ENCODE results near the gene SH3RF3.

SH3RF3 gene

DNA sequence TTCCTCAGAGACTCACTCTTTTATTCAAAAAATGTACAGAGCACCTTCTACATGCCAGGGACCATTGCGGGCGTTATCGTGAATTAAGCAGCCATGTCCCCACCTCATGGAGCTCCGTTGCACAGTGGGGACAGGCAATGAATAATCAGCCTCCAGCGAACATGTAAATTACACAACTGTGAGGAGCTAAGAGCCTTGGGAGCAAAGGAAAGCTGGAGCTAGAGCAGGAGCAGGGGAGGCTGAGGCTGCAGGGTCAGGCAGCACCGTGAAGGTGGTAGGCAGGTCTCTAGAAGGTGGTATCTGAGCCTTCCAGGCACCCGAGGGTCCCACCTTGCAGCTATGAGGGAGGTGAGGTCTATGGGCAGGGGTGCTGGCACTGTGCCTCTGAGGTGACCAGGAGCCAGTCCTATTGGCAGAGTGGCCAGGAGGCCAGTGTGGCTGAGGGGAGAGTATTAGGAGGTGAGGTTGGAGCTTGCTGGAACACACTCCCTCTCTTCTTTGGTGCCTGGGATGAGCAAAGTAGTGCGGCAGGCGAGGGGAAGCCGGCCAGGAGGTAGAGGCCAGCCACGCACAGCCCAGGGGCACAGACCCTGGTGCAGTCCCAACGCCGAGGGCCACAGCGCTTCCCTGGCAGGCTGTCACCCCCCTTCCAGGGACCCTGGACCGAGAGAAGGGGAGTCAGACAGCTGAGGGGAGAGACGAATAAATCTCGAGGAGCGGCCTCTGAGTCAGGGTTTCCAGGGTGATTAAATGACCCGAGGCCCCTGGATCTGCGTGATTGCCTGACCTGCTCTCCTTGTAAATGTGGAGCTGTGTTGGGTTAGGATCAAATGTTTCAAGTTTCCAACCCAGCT, 317.5 kb downstream of the SH3RF3 start:
- no peak for DNase-seq (ENCODE audit: low read depth in 4 of 4, low spot score in 1 of 4)

DNA sequence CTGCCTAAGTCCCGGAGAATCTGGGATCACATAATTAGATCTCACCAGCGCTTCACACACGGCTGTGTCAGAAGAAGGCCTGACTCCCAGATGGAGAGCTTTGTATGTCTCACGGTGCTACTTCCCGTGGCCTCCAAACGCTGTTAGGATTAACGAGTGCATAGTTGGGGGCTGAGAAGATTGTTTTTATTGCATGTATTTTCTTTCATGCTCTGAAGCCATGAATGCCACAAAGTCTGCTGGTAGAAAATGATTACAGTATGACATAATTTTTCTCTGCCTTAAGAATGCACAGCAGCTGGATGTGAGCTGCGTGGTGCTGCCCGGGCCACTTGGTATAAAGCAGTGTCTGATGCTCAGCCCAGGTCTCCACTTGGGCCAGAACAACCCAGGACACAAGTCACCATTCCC, 318.3 kb downstream of the SH3RF3 start:
- DNase-seq (ENCODE audit: low read depth in 4 of 4, low spot score in 1 of 4): no peak

DNA sequence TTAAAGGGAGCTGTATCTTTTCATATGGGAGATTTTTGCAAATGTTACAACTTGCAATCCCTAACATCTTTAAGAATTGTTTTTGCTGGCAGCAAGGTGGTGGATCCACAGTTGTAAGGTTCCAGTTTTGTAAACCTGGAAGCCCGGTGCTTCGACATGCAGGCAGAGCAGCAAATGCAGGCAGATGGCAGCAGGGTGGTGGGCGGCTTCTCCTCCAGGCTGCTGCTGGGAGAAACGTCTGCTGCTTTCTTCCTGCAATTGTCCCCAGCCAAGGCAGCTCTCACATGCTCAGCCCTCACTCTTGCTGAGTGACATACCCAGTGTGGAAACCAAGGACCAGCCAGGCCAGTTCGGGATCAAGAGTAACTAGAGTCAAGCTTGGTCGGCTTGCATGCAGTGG, 318.8 kb downstream of the SH3RF3 start:
- no peak for DNase-seq (ENCODE audit: low read depth in 4 of 4, low spot score in 1 of 4)

DNA sequence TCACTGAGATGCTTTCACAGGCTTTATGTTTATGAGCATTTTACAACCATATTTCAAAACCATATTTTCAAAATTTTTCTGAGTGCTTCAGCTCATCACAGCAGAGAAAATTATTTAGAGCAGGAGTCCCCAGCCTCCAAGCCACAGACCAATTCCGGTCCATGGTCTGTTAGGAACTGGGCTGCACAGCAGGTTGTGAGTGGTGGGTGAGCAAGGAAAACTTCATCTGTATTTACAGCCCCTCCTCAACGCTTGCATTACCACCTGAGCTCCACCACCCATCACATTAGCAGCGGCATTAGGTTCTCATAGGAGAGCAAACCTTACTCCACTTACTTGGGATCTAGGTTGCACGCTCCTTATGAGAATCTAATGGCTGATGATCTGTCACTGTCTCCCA, 319.2 kb downstream of the SH3RF3 start:
- no peak for DNase-seq (ENCODE audit: low read depth in 4 of 4, low spot score in 1 of 4)

DNA sequence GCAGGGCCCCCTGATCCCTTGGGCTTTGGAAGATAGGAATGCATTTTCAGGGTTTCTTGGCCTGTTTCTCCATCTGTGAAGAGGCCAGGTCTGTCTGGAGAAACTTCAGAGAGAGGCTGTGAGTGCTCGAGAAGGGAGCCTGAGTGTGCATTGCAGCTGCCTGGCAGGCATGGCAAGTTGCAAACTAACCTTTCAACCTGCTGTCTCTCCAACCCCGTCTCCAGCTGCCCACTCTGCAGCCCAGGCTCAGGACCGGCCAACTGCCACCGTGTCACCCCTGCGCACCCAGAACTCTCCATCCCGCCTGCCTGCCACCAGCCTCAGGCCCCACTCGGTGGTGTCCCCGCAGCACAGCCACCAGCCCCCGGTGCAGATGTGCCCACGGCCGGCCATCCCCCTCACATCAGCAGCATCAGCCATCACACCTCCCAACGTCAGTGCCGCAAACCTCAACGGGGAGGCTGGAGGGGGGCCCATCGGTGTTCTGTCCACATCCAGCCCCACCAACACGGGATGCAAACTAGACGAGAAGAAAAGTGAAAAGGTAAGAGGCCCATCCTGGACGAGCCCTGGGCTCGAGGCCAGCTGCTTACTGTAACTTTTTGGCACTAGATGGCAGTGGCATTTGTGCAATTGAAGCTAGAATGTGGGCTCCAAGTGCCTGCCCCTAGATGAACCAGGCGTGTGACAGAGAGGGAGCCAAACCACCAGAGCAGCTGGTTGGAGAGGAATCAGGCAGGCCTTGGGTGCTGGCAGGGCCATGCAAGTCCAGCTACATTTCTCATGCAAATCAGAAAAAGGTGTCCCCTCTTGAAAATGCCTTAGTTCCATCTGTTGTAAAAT, 320.2 kb downstream of the SH3RF3 start:
- no peak for DNase-seq (ENCODE audit: low read depth in 4 of 4, low spot score in 1 of 4)

DNA sequence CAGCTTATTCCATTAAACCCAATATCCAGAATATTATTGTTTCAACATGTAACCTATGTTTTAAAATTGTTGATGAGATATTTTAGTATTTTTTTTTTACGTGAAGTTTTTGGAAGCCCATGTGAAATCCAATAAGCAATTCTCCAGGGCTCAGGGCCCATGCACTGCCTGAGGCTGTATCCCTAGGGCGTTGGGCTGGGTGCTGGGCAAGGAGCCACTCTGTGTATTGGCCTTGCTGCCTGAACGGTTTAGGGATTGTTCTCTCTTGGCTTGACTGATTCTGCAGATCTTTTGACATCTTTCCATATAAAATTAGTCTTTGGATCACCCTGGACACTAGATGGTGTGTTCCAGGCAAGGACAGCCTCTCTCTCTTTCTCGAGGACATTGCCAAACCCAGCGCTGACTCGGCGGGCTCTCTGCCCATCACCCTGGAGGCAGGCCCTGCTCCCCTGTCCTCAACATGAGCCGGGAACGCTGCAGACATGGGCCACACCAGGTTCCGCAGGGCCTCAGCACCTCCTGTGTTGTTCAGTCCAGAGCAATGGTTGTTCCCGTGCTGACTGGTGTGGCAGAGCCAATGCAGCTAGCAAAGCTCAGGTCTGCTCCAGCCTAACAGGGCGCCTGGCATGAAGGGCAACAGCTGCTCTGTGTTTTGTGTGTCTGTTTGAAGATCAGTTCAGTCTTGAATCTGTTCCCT, 321.7 kb downstream of the SH3RF3 start:
- no peak for DNase-seq (ENCODE audit: low read depth in 4 of 4, low spot score in 1 of 4)

DNA sequence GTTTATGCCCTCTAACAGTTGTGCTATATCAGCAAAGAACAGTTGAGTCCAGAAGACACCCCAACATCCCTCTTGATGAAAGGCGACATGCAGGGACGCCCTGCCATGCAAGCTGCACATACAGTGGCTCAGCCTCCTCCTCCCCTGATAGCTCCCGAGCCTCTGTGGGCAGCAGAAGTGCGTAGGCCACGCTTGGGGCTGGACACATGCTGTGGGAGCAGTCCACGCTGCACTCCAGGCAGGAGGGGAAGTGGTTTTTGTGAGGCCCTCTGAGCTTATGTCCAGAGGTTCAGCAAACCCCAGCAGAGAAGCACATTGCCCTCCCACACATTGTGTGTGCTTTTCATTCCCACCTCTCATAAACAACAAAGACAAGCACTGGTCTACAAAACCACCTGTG, 322.7 kb downstream of the SH3RF3 start:
- no peak for DNase-seq (ENCODE audit: low read depth in 4 of 4, low spot score in 1 of 4)

DNA sequence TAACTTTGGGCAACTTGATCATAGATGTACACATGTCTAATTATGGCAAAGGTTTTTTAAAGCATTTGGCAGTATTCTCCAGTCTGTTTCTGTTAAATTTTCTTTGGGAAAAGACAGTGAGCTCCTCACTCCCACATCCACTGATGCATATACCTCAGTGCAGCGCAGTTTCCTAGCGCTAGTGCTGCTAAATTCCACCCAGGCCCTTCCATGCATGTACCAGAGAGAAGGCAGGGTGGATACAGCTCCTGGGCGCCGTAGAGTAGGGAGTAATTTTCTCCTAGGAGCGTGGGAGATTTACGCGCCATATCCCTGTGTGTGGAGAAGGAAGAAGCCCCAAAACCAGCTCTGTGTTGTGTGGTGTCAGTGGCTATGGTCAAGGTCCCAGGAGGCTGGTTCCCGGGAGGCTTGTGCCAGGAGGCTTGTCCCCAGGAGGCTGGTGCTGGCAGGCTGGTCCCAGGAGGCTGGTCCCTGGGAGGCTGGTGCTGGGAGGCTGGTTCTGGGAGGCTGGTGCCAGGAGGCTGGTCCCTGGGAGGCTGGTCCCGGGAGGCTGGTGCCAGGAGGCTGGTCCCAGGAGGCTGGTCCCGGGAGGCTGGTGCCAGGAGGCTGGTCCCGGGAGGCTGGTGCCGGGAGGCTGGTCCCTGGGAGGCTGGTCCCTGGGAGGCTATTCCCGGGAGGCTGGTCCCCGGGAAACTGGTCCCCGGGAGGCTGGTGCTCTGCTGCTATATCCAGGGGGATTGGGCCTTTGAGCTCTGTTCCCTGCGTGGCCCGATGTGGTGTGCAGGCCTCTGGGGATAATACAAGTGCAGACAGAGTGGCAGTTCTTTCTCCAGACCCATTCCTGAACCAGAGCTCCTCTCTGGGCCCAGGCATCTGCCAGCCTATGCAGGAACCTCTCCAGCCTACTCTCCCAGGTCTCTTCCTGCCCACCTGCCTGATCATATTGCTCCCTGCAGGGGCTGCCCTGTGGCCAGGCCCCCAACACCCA, 323.6 kb downstream of the SH3RF3 start:
- DNase-seq (ENCODE audit: low read depth in 4 of 4, low spot score in 1 of 4): no peak

DNA sequence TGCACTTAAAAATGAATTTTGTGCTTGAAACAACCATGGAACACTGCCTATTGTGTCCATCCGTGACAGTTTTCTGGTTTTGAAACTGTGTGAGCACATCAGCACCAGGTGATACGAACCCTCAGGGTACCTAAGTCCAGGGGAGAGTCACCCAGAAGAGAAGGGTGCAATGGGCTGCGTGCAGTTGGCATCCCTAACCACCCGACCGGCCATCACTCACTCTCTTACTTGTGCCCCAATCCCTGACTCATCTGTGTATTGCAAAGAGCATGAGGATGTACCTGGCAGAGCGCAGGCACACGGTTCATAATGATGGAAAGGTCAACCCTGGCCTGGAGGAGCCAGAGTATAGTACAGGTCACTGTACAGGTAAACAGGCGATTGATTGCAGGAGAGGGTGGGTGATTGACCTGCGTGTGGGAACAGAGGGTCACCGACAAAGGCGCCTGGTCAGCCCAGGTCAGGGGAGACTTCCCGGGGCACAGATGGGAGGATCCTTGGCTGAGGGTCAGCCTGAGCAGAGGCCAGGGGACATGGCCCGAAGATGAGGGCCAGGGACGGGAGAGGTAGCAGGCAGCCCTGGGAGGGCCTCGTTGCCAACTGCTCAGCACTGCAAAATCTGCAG, 324.5 kb downstream of the SH3RF3 start:
- no peak for DNase-seq (ENCODE audit: low read depth in 4 of 4, low spot score in 1 of 4)

DNA sequence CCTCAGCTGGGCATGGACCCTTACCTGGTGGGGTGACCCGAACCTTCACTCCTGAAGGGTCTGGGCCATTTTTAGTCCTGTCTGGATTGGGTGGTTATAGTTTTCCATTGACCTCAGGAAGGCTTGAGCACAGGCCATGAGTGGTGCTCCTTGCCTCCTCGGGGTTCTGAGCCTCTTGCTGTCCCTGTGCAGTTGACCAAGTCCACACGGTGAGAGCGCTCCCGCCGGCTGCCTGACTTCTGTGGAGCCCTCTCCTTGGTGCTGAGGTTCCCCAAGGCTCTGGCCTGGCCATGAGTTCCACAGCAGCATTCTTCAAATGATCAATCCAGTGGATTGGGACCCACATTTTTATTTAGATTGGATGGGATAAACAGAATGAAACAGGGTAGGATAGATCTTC, 325.3 kb downstream of the SH3RF3 start:
- no peak for DNase-seq (ENCODE audit: low read depth in 4 of 4, low spot score in 1 of 4)

DNA sequence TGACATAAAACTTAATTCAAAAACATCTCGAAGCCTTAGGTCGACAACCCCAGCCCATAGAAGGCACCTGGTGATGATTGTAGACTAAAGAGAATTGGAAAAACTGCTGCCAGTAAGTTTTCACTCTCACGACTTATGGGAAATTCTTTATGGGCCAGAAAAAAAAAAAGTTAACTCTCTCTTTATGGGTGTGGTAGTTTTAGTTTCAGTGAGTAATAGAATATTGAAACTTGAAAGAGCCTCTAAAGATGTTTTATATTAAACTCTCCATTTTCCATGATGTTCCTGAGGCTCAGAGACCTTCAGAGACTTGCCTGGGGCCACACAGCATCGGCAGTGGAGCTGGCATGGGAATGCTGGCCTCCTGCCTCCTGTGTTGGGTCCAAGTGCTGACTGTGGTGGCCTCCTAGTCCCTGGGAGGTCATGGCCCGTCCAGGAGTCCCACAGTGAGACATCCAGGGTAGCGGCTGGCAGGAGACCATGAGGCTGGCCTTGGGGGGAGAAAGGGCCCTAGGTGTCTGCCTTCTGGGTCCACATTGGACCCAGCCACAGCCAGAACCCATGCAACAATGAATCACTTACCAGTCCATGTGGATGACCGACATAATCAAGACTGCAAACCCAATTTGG, 325.9 kb downstream of the SH3RF3 start:
- no peak for DNase-seq (ENCODE audit: low read depth in 4 of 4, low spot score in 1 of 4)

DNA sequence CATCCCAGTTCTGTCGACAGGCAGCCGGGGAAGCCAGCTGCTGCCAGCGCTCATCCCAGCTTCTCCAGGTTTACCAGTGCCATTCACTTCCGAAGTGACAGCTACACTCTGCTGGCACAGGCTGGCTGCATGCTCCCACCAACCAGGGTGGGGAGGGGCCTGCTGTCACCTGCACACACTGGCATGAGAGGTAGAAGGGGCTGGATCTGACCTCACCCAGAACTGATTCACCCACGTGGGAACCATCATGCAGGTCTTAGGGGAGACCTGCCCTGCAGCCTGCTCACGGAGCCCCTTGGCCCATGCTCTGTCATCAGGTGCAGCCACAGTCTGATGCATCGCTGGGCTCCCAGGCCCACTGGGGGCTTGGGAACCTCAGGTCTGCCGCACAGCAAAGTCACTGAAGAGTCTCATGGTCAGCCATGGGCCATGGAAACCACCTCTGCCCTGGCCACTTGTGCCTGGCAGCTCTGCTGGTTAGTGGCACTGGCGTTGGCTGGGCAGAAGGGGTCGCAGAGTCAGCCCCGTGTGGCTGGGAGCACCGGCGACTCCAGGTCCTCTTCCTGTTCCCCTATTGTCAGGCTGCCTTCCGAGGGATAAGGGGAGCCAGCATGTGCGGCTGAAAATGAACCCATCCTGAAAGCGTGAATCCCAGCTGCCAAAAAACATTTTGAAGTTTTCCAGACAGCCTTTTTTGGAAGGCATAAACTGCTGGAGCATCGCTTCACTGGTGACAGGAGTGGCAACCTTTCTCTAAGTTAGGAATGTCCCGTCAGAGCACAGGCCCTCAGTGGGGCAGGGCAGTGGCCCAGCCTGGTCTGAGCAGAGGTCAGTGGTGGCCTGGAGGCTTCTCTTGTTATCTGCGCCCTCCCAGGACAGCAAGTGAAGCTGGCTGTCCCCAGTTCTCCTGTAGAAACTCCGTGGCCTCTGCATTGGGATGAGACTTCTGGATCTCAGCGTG, 327.0 kb downstream of the SH3RF3 start:
- DNase-seq (ENCODE audit: low read depth in 4 of 4, low spot score in 1 of 4): no peak

DNA sequence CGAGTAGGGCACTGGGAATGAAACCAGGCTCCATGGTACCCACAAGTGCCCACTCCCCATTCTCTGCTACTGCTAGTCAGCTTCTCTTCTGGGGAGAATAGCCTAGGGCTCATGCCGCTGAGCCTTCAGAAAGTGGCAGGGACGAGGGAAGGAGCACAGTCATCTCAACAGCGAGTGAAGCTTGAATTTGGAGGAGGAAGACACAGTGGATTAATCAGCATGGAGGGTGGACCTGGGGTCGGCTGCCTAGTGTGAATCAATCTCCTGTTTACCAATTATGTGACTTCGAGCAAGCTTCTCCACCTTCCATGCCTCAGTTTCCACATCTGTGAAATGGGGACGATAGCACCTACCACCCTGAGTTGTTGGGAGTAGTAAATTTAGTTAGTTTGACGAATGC, 327.8 kb downstream of the SH3RF3 start:
- DNase-seq (ENCODE audit: low read depth in 4 of 4, low spot score in 1 of 4): no peak

DNA sequence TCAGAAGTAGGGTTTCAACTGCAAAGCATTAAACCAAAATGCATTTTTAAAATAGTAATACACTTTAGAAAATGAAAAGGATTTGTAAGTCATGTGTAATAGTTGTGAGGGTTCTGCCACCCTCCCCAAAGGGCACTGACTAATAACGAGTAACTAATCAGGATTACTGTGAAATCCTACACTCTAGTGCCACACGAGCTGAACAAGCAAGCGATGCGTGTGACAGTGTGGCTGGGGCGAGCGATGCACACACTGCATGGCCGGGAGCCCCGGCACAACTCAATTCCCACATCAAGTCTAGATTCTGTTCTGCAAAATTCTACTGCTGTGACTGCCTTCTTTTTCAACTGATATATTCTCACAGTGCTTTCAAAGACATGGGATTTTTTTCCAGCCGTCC, 328.4 kb downstream of the SH3RF3 start:
- DNase-seq (ENCODE audit: low read depth in 4 of 4, low spot score in 1 of 4): no peak

DNA sequence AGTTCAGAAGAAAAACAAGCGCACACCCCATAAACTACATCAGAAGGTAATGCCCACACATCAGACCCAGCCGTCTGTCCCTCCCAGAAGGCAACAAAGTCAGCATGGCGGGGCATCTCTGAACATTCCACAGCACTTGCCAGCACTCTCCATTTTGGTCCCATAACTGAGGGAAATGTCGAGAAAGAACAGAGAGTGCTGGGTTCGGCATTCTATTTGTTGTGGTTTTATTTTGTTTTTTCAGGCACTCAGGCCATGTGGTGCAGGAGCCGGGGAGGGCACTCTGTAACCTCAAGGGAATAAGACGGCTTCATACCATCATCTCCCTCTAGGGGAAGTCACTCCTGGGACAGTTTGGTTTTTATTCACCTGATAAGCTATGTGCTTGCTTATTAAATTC, 328.8 kb downstream of the SH3RF3 start:
- DNase-seq (ENCODE audit: low read depth in 4 of 4, low spot score in 1 of 4): no peak

DNA sequence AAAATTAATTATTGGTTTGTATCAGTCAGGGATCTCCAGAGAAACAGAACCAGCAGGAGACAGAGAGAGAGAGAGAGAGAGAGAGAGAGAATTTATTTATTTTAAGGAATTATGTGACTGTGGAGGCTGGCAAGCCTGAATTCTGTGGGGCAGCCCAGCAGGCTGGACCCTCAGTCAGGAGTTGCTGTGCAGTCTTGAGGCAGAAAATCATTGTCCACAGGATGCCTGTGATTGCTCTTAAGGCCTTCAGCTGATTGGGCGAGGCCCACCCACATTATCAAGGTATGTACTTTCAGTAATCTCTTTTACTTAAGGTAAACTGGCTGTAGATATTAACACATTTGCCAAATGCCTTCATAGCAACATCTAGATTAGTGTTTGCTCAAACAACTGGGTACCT, 329.5 kb downstream of the SH3RF3 start:
- no peak for DNase-seq (ENCODE audit: low read depth in 4 of 4, low spot score in 1 of 4)

DNA sequence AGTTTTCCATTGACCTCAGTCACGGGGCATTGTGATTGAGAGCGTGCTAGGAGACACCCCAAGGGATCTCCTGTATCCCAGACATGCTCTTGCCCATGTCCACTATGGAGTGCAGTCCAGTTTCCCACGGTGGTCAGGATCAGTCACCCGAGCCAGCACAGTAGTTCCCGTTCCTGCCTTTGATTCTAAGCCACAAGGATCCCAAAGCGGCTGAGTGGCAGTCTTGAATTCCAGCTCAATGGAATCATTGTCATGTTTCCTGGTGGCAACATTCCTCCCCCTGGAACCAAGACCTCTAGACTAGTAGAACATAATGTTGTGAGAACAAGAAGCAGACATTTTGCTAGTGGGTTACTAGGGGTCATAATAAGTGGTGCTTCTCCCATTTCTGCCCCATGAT, 330.5 kb downstream of the SH3RF3 start:
- no peak for DNase-seq (ENCODE audit: low read depth in 4 of 4, low spot score in 1 of 4)

DNA sequence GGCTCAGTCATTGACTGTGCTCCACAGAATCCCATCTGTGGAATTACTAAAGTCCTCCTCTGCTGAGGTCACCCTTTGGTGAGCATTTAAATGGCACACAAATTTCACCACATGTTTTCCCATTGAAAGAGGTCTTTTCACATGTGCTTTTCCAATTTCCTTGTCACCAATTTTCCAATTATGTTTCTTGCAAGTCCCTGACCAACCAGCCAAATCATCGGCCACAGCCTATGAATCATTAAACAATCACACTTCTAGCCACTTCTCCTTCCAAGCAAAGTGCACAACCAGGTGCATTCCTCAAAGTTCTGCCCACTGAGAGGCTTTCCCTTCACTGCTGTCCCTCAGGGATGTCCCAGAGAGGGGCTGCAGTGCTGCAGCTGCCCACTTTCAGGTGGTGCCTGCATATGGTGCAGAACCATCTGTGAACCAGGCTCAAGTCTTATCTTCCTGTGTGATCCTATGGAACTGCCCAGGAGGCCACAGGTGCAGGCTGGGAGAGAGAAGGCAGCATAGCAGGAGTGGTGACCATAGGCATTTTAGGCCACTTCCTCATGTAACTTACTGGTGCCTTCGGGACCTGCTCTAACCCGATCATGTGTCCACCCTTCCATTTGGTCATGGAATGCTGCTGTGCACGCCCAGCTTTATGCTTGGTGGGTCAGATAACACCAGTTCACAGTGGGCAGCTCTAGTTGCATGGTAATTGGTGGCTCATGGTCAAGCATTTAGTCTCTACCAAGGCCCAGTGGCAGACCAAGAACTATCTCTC, 331.7 kb downstream of the SH3RF3 start:
- no peak for DNase-seq (ENCODE audit: low read depth in 4 of 4, low spot score in 1 of 4)
